Measurements from ENCODE around the gene CELF4.

Gene CELF4

GRCh38 chr18:37362158-37362890 is 203.3 kb downstream of the CELF4 start:
- TF ChIP-seq TAF1 (IDR thresholded peaks at IDR 0.05; ENCODE audit: low read depth) (no peak), TCF12 (IDR thresholded peaks at IDR 0.05; ENCODE audit: low read depth) (no peak), EGR1 (IDR thresholded peaks at IDR 0.05) (no peak), RAD21 (IDR thresholded peaks at IDR 0.05; ENCODE audit: low read depth) (no peak), TEAD4 (IDR thresholded peaks at IDR 0.05) (no peak), REST (IDR thresholded peaks at IDR 0.05; ENCODE audit: low read depth) (no peak), FOXM1 (IDR thresholded peaks at IDR 0.05; ENCODE audit: borderline replicate concordance, low read depth) (no peak), ZBTB7A (IDR thresholded peaks at IDR 0.05; ENCODE audit: low read depth) (no peak), EP300 (IDR thresholded peaks at IDR 0.05; ENCODE audit: borderline replicate concordance) (no peak), NFIC (IDR thresholded peaks at IDR 0.05) (no peak), CREB1 (IDR thresholded peaks at IDR 0.05; ENCODE audit: low read depth) (no peak), CEBPB (IDR thresholded peaks at IDR 0.05) (no peak)
- TF ChIP-seq, protein P1, sequence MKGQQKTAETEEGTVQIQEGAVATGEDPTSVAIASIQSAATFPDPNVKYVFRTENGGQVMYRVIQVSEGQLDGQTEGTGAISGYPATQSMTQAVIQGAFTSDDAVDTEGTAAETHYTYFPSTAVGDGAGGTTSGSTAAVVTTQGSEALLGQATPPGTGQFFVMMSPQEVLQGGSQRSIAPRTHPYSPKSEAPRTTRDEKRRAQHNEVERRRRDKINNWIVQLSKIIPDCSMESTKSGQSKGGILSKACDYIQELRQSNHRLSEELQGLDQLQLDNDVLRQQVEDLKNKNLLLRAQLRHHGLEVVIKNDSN (IDR thresholded peaks at IDR 0.05): no peak
- TF ChIP-seq, protein P2, sequence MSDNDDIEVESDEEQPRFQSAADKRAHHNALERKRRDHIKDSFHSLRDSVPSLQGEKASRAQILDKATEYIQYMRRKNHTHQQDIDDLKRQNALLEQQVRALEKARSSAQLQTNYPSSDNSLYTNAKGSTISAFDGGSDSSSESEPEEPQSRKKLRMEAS (IDR thresholded peaks at IDR 0.05): no peak

GRCh38 chr18:37361335-37362157 is 204.1 kb downstream of the CELF4 start:
- no peak for TF ChIP-seq TEAD4 (IDR thresholded peaks at IDR 0.05)
- no peak for TF ChIP-seq EP300 (IDR thresholded peaks at IDR 0.05; ENCODE audit: borderline replicate concordance)
- no peak for TF ChIP-seq ZBTB7A (IDR thresholded peaks at IDR 0.05; ENCODE audit: low read depth)
- no peak for TF ChIP-seq EGR1 (IDR thresholded peaks at IDR 0.05)
- TF ChIP-seq, protein P1 (IDR thresholded peaks at IDR 0.05): no peak
- no peak for TF ChIP-seq REST (IDR thresholded peaks at IDR 0.05; ENCODE audit: low read depth)
- TF ChIP-seq NFIC (IDR thresholded peaks at IDR 0.05): no peak
- no peak for TF ChIP-seq CREB1 (IDR thresholded peaks at IDR 0.05; ENCODE audit: low read depth)
- no peak for TF ChIP-seq YY1 (IDR thresholded peaks at IDR 0.05; ENCODE audit: low read depth)

DNA sequence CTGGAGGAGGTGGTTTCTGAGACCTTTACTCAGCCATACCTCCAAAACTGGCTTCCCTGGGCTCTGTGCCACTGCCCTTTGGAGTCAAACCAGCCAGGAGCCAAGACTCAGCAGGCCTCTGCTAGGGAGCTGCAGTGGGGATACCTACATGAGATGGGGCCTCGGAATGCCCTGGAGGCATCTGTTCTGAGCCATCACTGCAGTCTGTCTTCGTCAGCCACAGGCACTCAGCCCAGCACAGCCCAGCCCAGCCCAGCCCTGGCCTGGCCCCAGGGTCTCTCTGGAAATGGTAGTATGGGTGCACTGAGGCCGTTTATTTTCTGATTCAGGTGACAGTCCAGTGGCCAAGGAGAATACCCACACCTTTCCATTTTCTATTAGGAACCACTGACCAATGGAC is 209.8 kb downstream of the CELF4 start:
- TF ChIP-seq EGR1 (IDR thresholded peaks at IDR 0.05): no peak
- no peak for TF ChIP-seq RAD21 (IDR thresholded peaks at IDR 0.05; ENCODE audit: low read depth)
- TF ChIP-seq CREB1 (IDR thresholded peaks at IDR 0.05; ENCODE audit: low read depth): no peak
- no peak for TF ChIP-seq NFIC (IDR thresholded peaks at IDR 0.05)
- no peak for TF ChIP-seq FOXM1 (IDR thresholded peaks at IDR 0.05; ENCODE audit: borderline replicate concordance, low read depth)
- no peak for TF ChIP-seq TCF12 (IDR thresholded peaks at IDR 0.05; ENCODE audit: low read depth)
- no peak for TF ChIP-seq YY1 (IDR thresholded peaks at IDR 0.05; ENCODE audit: low read depth)
- no peak for TF ChIP-seq REST (IDR thresholded peaks at IDR 0.05; ENCODE audit: low read depth)
- no peak for TF ChIP-seq ZBTB7A (IDR thresholded peaks at IDR 0.05; ENCODE audit: low read depth)
- TF ChIP-seq, protein P2 (IDR thresholded peaks at IDR 0.05): no peak
- no peak for TF ChIP-seq TAF1 (IDR thresholded peaks at IDR 0.05; ENCODE audit: low read depth)
- TF ChIP-seq EP300 (IDR thresholded peaks at IDR 0.05; ENCODE audit: borderline replicate concordance): no peak
- no peak for TF ChIP-seq TEAD4 (IDR thresholded peaks at IDR 0.05)
- TF ChIP-seq CEBPB (IDR thresholded peaks at IDR 0.05): no peak
- TF ChIP-seq, protein P1 (IDR thresholded peaks at IDR 0.05): no peak

All from Ishikawa (cell line).